ENCODE data around the gene RPP40.
A peak's percentile ranks its signal among the peaks of the same experiment; 100 is the strongest.
"Not testable (repeated sequence)": the region's sequence is repeated elsewhere in the genome, so short reads cannot be mapped to it uniquely, and the experiment has no call there.

RPP40 gene

DNA sequence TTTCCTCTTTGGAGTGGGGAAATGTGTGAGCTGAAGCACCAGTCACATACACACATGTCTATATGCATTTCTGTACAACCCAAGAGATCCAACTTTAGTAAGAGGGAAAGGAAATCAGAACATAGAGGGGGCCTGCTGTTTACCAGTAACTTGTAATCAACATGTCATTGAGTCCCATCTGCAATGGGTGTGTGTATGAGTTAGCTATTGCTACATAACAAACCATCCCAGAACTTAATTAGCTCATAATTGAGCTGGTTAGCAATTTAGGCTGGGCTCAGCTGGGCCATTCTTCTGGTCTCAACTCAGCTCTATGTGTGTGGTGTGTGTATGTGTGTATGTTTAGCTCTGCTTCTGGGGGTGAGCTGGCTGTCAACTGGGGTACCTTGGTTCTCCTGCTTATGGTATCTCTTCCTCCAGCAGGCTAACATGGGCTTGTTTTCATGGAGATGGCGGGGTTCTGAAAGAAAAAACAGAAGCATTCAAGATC, 10.3 kb upstream of the RPP40 start:
- H3K4me3 ChIP-seq (ENCODE audit: low read depth, low read length), result no peak overlapping the region
- TF ChIP-seq, protein P1, sequence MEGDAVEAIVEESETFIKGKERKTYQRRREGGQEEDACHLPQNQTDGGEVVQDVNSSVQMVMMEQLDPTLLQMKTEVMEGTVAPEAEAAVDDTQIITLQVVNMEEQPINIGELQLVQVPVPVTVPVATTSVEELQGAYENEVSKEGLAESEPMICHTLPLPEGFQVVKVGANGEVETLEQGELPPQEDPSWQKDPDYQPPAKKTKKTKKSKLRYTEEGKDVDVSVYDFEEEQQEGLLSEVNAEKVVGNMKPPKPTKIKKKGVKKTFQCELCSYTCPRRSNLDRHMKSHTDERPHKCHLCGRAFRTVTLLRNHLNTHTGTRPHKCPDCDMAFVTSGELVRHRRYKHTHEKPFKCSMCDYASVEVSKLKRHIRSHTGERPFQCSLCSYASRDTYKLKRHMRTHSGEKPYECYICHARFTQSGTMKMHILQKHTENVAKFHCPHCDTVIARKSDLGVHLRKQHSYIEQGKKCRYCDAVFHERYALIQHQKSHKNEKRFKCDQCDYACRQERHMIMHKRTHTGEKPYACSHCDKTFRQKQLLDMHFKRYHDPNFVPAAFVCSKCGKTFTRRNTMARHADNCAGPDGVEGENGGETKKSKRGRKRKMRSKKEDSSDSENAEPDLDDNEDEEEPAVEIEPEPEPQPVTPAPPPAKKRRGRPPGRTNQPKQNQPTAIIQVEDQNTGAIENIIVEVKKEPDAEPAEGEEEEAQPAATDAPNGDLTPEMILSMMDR (IDR thresholded peaks at IDR 0.05; ENCODE audit: borderline replicate concordance, insufficient read depth, low read depth, low read length), result no peak

DNA sequence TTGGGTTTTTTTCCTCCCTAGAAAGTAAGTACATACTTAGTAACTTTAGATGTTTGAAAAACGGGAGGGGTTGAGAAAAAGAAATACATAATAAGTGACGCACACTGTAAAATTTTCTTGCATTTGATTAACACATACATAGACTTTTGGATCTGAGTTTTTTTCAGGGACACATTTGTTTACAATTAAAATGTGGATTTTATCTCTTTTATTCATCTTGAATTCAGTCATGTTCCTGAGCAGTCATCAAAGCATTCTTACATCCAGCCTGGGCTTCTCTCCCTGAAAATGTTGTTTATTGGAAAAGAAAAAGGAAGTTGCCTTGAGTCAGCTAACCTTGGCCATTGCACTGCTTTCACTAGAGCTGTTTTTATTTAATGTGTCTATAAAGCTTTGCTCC, 8.7 kb upstream of the RPP40 start:
- TF ChIP-seq, protein P1 (IDR thresholded peaks at IDR 0.05; ENCODE audit: borderline replicate concordance, insufficient read depth, low read depth, low read length), result no peak
- H3K4me3 ChIP-seq (ENCODE audit: low read depth, low read length), result no peak overlapping the region

DNA sequence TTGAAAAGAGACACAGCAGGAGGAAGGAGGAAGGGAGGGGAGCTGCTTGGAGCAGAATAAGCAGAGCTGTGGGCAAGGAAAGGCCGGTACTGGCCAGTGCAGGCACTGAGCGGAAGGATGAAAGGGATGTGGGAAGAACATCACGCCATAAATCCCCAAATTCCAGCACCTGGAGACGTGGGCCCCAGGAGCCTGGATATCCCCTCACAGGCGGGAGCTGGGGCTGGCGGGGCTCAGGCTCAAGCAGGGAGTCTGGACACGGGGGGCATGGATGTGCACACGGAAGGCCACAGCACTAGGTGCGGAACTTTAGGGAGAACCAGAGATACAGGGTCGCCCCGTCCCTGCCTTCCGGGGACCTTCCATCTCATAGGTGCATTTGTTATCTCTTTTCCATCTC, 7.5 kb upstream of the RPP40 start:
- H3K4me3 ChIP-seq (ENCODE audit: low read depth, low read length), result no peak overlapping the region
- TF ChIP-seq, protein P1 (IDR thresholded peaks at IDR 0.05; ENCODE audit: borderline replicate concordance, insufficient read depth, low read depth, low read length), result no peak

DNA sequence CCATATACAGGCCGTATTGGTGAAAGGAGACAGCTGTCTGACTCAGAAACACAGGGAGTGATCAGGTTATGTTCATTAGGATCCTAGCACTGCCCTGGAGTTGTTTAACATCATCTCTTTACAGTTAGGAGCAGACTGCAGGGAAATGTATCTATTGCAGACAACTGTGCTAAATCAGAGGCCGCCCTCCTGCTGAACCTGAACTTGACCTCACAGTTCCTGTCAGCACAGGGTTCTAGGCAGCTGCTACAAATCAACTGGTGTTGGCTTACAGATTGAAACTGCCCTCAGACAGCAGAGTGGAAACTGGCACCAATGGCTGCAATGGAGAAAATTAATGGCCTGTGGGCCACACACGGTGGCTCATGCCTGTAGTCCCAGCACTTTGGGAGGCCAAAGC, 3.7 kb upstream of the RPP40 start:
- no peak overlapping the region for H3K4me3 ChIP-seq (ENCODE audit: low read depth, low read length)
- TF ChIP-seq, protein P1 (IDR thresholded peaks at IDR 0.05; ENCODE audit: borderline replicate concordance, insufficient read depth, low read depth, low read length), result no peak

DNA sequence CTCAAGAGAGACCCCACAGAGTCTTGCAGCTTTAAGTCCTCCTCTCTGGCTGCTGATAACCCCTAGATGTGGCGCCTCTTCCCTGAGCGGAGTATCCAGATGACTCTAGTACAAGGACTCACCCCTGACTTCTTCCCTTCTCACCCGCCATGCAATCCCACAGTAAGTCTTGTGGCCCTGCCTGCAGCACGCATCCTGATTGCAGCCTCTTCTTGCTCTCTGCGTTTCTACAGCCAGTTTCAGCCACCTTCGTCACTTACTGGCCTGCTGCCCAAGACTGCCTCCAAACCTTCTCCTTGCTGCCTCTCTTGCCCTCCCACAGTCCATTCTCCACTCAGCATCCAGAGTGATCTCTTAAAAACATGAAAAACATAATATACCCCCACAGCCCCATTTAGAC, 2.4 kb upstream of the RPP40 start:
- TF ChIP-seq, protein P1 (IDR thresholded peaks at IDR 0.05; ENCODE audit: borderline replicate concordance, insufficient read depth, low read depth, low read length), result no peak
- H3K4me3 ChIP-seq (ENCODE audit: low read depth, low read length), result no peak overlapping the region

DNA sequence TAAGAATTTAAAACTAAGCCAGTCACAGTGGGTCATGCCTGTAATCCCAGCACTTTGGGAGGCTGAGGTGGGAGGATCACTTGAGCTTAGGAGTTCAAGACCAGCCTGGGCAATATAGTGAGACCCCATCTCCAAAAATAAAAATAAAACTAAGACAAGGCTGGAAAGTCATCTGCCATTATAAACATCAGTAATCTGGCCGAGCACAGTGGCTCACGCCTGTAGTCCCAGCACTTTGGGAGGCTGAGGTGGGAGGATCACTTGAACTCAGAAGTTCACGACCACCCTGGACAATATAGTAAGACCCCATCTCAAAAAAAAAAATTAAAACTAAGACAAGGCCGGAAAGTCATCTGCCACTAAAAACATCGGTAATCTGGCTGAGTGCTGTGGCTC, 1.2 kb upstream of the RPP40 start:
- H3K4me3 ChIP-seq (ENCODE audit: low read depth, low read length), result not testable (repeated sequence)

DNA sequence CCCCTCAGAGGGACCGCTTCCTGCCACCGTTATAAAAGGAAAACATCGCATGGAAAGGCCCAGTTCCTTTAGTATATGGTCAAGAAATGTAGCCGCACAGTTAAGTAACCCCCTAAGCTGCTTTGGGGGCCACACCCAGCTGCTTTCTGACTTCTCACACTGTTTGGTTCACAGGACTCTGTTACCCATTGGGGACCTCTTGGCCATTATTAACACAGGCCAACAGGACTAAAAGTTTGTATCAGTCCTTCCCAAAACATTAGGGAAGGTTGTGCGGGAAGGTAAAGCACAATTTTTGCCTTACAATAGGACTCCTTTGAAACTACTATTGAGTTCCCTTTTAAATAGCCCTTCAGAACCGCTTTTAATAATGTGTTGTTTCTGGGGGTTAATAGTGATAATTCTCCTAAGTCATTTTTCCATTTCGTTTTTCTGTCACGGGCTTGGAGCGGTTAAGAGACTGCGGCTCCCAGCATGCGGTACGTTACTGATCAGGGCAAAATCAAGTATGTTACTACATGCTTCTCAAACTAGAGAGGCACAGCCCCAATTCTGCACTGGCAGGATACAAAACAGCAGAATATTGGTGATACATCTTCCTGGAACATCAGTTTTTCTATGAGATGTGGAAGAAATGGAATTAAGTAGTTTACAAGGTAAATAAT, 668 bp upstream of the RPP40 start:
- H3K4me3 ChIP-seq (ENCODE audit: low read depth, low read length), result peak overlapping the region; percentile 56
- TF ChIP-seq, protein P1 (IDR thresholded peaks at IDR 0.05; ENCODE audit: borderline replicate concordance, insufficient read depth, low read depth, low read length), result no peak

Measured in GM12875 (cell line).